ENCODE data around the gene PON2.

PON2 gene

DNA sequence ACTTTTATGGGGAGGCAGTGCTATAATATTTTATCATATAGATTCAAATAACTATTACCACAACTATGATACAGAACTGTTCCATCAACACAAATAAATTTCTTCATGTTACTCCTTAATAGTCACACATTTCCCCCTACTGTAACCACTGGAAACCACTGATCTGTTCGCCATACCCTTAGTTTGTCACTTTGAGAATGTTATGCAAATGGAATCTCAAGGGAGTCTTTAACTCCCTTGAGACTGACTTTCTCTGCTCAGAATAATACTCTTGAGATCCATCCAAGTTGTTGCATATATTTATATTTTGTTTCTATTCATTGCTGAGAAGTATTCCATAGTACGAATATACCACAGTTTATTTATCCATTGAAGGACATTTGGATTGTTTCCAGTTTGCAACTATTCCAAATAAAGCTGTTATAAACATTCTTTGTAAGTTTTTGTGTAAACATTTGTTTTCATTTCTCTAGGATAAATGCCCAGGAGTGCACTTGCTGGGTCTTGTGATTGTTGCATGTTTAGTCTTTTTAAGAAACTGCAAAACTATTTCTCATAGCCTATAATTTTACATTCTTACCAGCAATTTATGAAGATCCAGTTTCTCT lies 19.7 kb upstream of the PON2 start:
- DNase-seq: no peak
- in situ Hi-C loops (cut with MboI; ENCODE audit: low pct_unique_long_range_greater_than_20kb, low sequenced_read_pairs): no loop called here

DNA sequence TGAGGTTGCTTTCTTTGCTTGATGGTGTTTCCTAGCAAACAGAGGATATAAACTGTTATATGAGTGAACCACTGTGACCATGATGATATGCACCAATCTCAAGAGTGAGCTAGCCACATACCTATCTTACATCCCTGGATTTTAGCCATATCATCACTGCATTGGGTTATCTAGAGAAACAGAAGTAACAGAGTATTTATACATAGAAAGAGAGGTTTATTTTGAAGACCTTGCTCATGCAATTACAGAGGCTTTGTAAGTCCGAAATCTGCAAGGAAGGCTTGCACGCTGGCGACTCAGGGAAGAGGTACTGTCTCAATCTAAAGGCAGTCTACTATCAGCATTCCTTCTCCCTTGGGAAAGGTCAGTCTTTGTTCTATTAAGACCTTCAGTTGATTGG lies 11.8 kb upstream of the PON2 start:
- DNase-seq: no peak
- in situ Hi-C loops (cut with MboI; ENCODE audit: low pct_unique_long_range_greater_than_20kb, low sequenced_read_pairs): no loop called here

DNA sequence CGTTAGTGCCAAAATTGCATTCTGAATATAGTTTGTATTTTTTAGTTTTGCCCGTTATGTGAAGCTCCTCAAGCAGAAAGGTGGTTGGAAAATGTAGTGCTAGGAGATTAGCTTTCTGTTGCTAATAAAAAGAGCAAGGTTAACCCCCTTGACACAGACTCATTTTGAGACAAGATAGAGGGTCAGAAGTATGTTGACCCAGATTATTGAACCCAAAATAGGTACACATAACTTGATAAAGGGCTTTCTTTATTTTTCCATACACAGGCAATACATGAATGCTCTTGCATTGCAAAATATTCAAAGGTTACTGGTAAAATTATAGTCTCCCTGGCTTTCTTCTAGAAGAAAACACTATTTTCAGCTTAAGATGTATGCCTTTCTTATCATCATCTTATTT lies 10.0 kb upstream of the PON2 start:
- DNase-seq: no peak
- in situ Hi-C loops (cut with MboI; ENCODE audit: low pct_unique_long_range_greater_than_20kb, low sequenced_read_pairs): no loop called here

DNA sequence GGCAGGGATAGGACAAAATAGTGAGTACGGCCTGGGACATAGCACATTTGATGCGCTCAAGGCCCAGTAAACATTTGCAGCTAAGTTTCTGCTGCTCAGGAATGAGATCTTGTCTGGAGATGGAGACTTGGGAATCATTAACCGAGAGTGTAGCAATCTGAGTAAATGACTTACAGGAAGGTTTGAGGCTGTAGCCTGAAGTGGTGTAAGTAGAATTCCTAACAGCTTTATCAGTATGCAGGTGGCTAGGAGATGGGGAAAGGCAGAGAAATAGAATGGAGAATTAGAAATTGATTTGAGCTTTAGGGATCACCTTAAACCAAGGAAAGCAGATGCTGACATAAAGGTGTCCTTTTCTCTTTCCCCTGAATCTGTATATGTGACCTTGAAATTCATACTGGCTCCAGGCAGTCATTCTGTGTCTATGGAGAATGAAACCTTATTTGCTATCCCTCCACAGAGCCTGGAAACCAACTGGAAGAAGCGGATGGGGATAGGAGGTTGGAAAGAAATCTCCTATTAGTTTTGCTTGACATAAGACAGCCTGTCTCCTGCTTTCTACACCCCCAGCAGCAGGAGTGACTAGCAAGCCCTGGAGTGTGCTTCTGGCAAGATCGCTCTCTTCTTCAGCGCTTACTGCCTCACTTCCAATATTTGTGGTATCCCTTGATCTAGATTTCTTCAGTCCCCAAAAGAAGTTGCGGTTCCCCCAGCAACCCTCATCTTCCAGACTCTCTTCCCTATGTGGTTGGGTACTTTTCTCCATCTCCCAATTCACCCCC lies 6.4 kb upstream of the PON2 start:
- DNase-seq: no peak
- in situ Hi-C loops (cut with MboI; ENCODE audit: low pct_unique_long_range_greater_than_20kb, low sequenced_read_pairs): no loop called here

DNA sequence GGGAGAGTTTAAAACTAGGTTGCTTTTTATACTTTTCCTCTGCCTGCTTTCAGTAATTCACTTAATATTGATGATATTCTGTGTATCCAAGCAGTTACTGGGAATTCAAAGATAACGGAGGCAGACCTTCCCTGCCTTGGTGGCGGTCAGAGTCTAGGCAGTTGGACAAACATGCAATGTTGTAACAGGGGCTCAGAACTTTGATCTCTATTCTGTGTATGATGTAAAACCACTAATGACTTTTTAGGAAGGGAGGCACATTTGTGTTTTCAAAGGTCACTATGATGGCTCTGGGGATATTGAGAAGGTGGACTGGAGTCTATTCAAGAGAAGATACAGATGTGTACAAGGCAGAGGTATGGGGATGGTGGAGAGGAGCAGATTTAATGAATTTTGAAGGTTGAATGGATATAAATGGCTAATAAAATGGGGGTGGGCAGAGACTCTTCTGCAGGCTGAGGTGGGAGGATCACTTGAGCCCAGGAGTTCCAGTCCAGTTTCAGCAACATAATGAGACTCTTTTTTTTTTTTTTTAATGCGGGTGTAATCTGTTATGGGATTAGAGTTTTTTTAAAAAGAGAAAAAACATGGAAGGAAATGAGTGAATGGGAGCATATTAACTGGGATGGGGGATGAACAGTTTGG lies 5.7 kb upstream of the PON2 start:
- DNase-seq: no peak
- in situ Hi-C loops (cut with MboI; ENCODE audit: low pct_unique_long_range_greater_than_20kb, low sequenced_read_pairs): no loop called here

DNA sequence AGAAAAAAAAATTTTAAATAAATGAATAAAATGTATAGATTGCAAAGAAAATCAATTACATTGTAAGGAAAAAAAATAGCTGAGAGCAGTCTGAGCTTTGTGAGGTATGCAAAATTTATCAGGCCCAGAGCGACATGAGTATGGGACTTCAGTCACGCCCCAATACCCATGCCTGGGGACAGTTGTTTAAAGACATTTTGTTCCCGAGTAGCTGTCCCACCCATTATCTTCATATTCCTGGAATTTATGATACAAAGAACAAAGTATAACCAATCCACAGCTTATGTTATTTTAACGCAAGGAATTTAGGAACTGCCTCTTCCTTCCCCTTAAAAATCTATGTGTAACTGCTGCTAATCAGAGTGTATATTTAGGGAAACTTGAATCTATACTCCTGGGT lies 1.6 kb upstream of the PON2 start:
- in situ Hi-C loops (cut with MboI; ENCODE audit: low pct_unique_long_range_greater_than_20kb, low sequenced_read_pairs): no loop called here
- no peak for DNase-seq

DNA sequence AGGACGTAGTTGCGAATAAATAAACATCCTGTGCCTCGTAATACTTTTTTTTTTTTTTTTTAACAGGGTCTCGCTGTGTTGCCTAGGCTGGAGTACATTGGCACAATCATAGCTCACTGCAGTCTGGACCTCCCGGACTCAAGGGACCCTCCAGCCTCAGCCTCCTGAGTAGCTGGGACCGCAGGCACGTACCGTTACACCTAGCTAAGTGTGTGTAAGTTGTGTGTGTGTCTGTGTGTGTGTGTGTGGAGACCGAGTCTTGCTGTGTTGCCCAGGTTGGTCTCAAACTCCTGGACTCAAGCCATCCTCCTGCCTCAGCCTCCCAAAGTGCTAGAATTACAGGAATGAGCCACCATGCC lies 573 bp upstream of the PON2 start:
- DNase-seq: no peak
- in situ Hi-C loops (cut with MboI; ENCODE audit: low pct_unique_long_range_greater_than_20kb, low sequenced_read_pairs): no loop called here

DNA sequence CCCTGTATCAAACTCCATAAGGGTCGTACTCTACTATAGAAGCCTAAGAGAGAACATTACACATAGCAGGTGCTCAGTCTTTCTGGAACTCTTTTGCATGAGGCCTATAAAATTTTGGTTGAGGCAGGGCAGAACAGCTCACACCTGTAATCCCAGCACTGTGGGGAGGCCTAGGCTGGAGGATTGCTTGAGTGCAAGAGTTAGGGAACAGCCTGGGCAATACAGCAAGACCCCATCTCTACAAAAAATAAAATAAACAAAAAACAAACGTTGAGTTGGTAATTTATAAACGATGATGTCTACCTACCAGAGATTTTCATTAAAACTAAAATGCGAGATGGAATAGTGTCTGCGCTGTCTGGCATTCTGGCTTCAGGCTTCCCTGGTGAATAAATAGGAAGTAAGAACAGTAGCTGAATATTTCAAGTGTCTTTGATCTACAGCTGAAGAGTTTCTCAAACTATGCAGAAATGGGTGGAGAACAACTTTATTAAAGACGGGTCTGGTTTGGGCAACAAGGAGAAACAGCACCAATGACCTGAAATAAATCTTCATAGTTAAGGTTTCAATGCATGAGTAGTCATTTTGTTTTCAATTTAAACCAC lies 774 bp downstream of the PON2 start:
- in situ Hi-C loops (cut with MboI; ENCODE audit: low pct_unique_long_range_greater_than_20kb, low sequenced_read_pairs): no loop called here
- DNase-seq: no peak

DNA sequence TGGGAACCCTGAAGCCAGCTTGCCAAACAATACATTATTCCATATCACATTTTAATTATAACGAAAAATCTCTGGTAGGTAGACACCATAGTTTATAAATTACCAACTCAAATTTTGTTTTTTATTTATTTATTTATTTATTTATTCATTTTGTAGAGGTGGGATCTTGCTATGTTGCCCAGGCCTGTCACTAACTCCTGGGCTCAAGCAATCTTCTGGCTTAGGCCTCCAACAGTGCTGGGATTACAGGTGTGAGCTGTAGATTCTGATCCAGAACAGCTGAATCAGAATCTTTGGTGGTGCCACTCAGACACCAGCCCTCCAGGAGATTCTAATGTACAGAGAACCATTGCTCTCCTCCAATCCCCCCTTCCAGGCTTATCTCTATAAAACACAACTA lies 1.7 kb downstream of the PON2 start:
- no peak for DNase-seq
- in situ Hi-C loops (cut with MboI; ENCODE audit: low pct_unique_long_range_greater_than_20kb, low sequenced_read_pairs): no loop called here

DNA sequence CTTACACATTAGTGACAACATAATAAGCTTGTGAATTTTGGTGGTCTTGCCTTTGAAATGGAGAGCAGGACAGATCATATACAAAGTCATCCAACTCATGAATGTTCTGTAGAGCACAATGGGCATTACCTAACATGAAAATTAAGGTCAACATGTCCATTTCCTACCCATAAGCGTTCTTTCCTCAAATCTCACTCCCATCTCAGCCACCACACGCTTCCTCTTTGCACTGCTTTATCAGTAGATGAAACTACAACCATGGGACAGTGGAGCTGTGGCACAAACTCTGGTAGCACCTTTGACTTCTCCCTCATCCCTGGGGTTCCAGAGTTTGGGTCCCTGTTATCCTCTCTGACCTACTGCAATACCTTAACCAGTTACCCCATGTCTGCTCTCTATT lies 2.2 kb downstream of the PON2 start:
- in situ Hi-C loops (cut with MboI; ENCODE audit: low pct_unique_long_range_greater_than_20kb, low sequenced_read_pairs): no loop called here
- peak; percentile 32 for DNase-seq

DNA sequence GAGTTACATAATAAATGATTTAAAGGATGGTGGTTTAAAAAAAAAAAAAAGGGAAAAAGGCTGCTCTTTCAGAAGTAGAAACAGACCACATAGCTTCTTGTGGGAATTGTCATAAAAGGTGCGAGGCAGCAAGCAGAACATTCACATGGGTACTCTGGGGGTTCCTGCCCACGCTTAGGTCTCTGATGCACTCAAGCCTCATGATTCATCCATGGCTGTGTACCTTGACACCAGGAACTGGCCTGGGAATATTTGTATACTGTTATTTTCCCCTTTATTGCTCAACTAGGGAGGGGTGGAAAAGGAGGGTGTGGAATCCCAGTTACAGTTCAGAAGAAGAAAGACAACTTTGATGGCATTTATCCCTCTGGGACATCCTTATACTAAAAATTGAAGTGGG lies 4.0 kb downstream of the PON2 start:
- no peak for DNase-seq
- in situ Hi-C loops (cut with MboI; ENCODE audit: low pct_unique_long_range_greater_than_20kb, low sequenced_read_pairs): no loop called here

DNA sequence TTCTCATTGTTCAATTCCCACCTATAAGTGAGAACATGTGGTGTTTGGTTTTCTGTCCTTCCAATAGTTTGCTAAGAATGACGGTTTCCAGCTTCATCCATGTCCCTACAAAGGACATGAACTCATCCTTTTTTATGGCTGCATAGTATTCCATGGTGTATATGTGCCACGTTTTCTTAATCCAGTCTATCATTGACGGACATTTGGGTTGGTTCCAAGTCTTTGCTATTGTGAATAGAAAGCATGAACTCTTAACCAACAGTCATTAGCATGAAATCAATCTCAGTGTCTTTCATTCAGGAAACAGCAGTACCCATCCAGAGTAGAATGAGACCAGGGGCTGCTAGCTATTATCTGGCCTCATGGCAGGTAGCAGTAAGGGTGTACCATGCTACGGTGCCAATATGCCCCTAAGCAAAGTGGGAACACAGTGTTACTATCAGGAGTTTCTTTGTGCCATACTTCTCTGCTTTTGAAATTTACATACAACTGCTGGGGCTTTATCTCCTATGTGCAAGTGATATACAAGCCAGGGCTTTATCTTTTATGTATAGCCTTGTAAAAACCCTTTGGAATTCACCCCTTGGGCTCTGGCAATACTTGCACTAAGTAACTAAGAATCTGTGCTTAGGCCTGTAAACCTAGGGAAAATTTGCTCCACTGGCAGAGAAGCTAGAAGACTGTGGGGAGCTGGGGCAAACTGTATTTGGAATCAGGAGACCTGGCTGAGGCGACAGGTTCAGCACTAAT lies 5.4 kb downstream of the PON2 start:
- DNase-seq: no peak
- in situ Hi-C loops (cut with MboI; ENCODE audit: low pct_unique_long_range_greater_than_20kb, low sequenced_read_pairs): no loop called here

DNA sequence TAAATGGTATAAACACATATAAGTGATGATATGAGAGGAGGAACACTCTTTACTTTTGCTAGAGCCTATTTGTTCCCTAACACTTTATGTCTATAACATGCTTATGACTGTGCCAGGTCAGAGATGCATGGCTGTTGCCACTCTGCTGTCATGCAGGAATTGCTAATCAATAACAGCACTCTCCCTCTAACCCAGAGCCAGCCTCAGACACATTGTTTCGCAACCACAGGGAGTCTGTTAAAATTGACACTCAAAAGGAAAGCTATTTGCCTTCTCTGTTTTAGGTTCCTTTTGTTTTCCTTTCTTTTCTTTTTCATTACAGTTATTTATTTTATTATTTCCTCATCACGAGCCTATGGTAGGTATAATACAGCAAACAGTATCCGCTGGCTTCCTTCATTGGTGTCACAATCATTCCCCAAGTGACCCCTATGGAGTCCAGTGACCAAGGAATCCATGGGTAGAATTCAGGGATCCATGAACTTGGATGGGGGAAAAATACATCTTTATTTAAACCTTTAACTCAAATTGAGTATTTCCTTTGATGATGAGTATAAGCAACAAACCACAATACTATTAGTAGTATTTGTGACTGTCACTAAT lies 6.8 kb downstream of the PON2 start:
- DNase-seq: no peak
- in situ Hi-C loops (cut with MboI; ENCODE audit: low pct_unique_long_range_greater_than_20kb, low sequenced_read_pairs): no loop called here

DNA sequence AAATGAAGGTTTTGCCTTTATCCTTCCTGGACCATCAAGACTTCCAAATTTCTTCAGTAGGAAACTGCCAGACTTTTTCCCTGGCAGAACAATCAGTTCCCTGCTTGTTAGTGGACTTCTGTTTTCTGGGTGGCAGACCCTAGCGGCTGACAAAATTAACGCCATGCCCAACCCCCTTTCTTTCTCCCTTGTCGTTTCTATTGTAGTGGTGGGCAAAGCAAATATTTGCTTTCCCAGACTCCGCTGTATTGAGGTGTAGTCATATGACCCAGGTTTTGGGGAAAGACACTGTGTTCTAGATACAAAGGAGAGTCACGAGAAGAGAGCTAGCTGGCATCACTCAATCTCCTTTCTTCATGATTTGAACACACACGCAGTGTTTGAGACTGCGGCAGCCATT lies 7.7 kb downstream of the PON2 start:
- in situ Hi-C loops (cut with MboI; ENCODE audit: low pct_unique_long_range_greater_than_20kb, low sequenced_read_pairs): no loop called here
- DNase-seq: no peak

DNA sequence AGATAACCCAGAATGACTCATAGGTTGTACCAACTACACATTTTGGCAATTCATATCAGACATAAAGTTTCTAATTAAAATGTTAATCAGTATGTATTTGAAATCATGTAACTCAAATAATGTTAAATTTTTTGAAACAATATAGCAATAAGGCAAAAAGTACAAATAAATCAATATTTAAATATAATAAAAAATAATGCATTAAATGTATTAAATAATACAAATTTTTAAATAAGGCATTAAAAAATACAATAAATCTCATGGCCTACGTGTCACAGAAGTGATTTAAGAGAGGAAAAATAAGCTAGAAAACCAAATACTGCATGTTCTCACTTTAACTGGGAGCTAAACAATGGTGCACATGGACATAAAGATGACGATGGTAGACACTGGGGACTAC lies 9.1 kb downstream of the PON2 start:
- in situ Hi-C loops (cut with MboI; ENCODE audit: low pct_unique_long_range_greater_than_20kb, low sequenced_read_pairs): no loop called here
- no peak for DNase-seq

DNA sequence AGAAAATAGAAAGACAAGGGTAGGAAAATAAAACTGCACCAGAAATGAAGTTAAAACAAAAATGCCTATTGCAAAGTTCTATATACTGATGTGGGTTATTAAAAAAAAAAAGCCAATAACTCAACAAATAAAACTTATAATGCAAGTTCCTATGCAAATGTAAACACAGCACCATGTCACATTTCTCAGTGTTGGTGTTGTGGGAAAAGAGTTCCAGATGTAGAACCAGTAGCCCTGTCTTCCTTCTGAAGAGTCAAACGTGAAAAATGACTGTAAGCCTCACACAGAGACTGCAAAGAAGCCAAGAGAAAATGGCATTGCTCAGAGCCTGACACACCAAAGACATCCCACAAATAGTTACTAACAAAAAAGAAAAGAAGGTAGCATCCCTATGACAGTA lies 10.1 kb downstream of the PON2 start:
- in situ Hi-C loops (cut with MboI; ENCODE audit: low pct_unique_long_range_greater_than_20kb, low sequenced_read_pairs): no loop called here

DNA sequence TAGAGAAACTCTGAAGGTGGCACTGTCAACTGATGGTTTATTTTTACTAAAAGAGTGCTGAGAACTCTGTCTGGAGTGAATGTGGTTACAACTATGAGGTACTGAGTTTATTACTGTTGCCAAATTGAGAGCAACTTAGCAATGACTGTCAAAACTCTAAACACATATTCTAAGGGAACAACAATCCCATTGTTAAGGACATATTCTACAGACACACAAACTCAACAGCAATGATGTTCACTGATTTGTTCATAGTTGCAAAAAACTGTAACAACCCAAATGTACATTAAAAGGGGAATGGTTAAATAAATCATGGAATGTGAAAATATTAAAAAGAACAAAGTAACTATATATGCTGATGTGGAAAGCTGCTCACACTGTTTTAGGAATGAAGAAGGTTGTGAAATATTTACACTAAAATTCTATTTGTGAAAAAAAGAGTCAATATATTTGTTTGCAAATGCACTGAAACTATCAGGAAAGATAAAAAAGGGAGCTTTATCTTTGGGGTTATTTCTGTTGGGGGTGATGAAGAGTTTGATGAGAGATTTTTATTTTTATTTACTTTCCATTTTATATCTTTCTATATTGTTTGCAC lies 12.9 kb downstream of the PON2 start:
- no peak for DNase-seq
- in situ Hi-C loops (cut with MboI; ENCODE audit: low pct_unique_long_range_greater_than_20kb, low sequenced_read_pairs): no loop called here

More for the DNA sequence above, 10.1 kb downstream of the PON2 start:
- no peak for DNase-seq

DNA sequence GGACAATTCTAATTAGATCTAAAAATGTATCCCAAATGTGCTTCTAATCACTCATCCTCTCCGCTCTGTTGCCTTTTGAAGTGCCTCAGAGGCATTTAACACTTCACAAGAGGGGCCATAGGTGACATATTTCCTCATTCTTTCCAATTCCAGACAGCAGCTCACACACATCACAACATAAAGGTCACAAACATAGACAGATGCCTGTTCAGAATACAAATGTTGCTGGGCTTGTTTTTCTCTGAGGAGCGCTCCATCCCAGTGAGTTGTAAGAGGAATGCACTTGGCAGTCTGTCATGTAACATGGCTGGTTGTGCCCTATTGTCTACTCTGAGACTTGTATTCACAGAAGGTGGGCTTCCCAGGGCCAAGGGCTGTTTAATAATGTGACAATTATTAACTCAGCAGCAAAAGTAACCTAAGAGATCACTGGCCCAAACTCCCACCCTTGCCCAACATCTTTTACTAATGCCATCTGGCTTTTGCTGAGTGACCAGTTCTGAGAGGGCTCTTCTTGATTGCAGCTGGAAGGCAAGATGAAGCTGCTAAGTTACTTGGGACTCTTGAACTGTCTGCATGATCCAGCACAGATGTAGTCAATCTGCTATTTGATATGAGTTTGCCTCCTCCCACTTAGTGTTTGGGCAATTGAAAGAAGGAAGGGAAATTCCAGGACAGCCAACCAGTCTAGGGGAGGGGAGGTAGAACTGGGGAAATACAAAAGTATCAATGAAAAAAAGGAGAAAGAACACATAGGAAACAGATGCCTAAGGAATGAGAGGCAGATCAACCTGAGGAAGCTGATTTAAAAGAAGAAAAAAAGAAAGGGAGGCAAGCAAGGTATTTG lies 13.6 kb downstream of the PON2 start:
- in situ Hi-C loops (cut with MboI; ENCODE audit: low pct_unique_long_range_greater_than_20kb, low sequenced_read_pairs): no loop called here
- DNase-seq: no peak
